ENCODE measurements around the gene STK40. TPM values are rescaled to one million over a fixed set of nuclear protein-coding genes. Genes with fewer than 3 reads are reported as not detected.
A peak's percentile ranks its signal among the peaks of the same experiment; 100 is the strongest.

The STK40 gene
- total RNA-seq, 2 donors from 2014 or later, result 30.8 to 111 TPM

- intact Hi-C loops (cut with DNase I), result no loop called here
- no peaks in the 10 kb centered on the region for H3K36me3 ChIP-seq
- H3K4me3 ChIP-seq, result no peak overlapping the region
- no peaks in the 10 kb centered on the region for H3K27me3 ChIP-seq (replicated peaks; ENCODE audit: insufficient read depth)
- no peak for DNase-seq (ENCODE audit: low spot score)
- 91% methylated on average over 5 of the region's 5 CpGs for WGBS
- no peak for TF ChIP-seq POLR2A (IDR thresholded peaks at IDR 0.05)
- TF ChIP-seq, protein P1, sequence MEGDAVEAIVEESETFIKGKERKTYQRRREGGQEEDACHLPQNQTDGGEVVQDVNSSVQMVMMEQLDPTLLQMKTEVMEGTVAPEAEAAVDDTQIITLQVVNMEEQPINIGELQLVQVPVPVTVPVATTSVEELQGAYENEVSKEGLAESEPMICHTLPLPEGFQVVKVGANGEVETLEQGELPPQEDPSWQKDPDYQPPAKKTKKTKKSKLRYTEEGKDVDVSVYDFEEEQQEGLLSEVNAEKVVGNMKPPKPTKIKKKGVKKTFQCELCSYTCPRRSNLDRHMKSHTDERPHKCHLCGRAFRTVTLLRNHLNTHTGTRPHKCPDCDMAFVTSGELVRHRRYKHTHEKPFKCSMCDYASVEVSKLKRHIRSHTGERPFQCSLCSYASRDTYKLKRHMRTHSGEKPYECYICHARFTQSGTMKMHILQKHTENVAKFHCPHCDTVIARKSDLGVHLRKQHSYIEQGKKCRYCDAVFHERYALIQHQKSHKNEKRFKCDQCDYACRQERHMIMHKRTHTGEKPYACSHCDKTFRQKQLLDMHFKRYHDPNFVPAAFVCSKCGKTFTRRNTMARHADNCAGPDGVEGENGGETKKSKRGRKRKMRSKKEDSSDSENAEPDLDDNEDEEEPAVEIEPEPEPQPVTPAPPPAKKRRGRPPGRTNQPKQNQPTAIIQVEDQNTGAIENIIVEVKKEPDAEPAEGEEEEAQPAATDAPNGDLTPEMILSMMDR (IDR thresholded peaks at IDR 0.05), result no peak
- no peak for TF ChIP-seq POLR2AphosphoS5 (IDR thresholded peaks at IDR 0.05)
- H3K4me1 ChIP-seq (replicated peaks), result peaks cover 10% of the 10 kb centered on the region
- no peak overlapping the region for H3K27ac ChIP-seq
- H3K9me3 ChIP-seq, result no peaks in the 10 kb centered on the region
These were observed 4.3 kb downstream of the STK40 start for GRCh38 chr1:36381405-36381804.

- Histone ChIP-seq H3K4me3 (no peak overlapping the region), H3K27ac (no peak overlapping the region), H3K36me3 (no peaks in the 10 kb centered on the region), H3K27me3 (replicated peaks; ENCODE audit: insufficient read depth) (no peaks in the 10 kb centered on the region), H3K4me1 (replicated peaks) (peaks cover 12% of the 10 kb centered on the region), H3K9me3 (no peaks in the 10 kb centered on the region)
- DNase-seq (ENCODE audit: low spot score), result no peak
- TF ChIP-seq POLR2AphosphoS5 (IDR thresholded peaks at IDR 0.05) (no peak), POLR2A (IDR thresholded peaks at IDR 0.05) (no peak)
- TF ChIP-seq, protein P1 (IDR thresholded peaks at IDR 0.05), result no peak
- intact Hi-C loops (cut with DNase I), result no loop called here
- 89% methylated on average over 3 of the region's 3 CpGs for WGBS
These were observed 4.9 kb downstream of the STK40 start for GRCh38 chr1:36380782-36381181.

- Histone ChIP-seq H3K36me3 (no peaks in the 10 kb centered on the region), H3K9me3 (no peaks in the 10 kb centered on the region), H3K27me3 (replicated peaks; ENCODE audit: insufficient read depth) (no peaks in the 10 kb centered on the region), H3K4me3 (no peak overlapping the region), H3K4me1 (replicated peaks) (peaks cover 12% of the 10 kb centered on the region), H3K27ac (no peak overlapping the region)
- intact Hi-C loops (cut with DNase I), result no loop called here
- TF ChIP-seq POLR2A (IDR thresholded peaks at IDR 0.05), result no peak
- TF ChIP-seq, protein P1 (IDR thresholded peaks at IDR 0.05), result no peak
- no peak for DNase-seq (ENCODE audit: low spot score)
- 65% methylated on average over 5 of the region's 5 CpGs for WGBS
These were observed 5.5 kb downstream of the STK40 start for GRCh38 chr1:36380143-36380619.

GRCh38 chr1:36377791-36378492, 7.8 kb downstream of the STK40 start:
- no peaks in the 10 kb centered on the region for H3K9me3 ChIP-seq
- DNase-seq (ENCODE audit: low spot score), result no peak
- no peaks in the 10 kb centered on the region for H3K27me3 ChIP-seq (replicated peaks; ENCODE audit: insufficient read depth)
- 73% methylated on average over 4 of the region's 4 CpGs for WGBS
- H3K4me3 ChIP-seq, result no peak overlapping the region
- peaks cover 20% of the 10 kb centered on the region for H3K4me1 ChIP-seq (replicated peaks)
- intact Hi-C loops (cut with DNase I), result no loop called here
- H3K36me3 ChIP-seq, result no peaks in the 10 kb centered on the region
- no peak for TF ChIP-seq POLR2A (IDR thresholded peaks at IDR 0.05)
- no peak for TF ChIP-seq POLR2AphosphoS5 (IDR thresholded peaks at IDR 0.05)
- TF ChIP-seq, protein P1 (IDR thresholded peaks at IDR 0.05), result no peak
- H3K27ac ChIP-seq, result no peak overlapping the region

GRCh38 chr1:36372617-36373016, 13.1 kb downstream of the STK40 start:
- intact Hi-C loops (cut with DNase I), result no loop called here
- H3K4me3 ChIP-seq, result no peak overlapping the region
- WGBS, result 96% methylated on average over 3 of the region's 3 CpGs

More at GRCh38 chr1:36372617-36373016, 13.1 kb downstream of the STK40 start:
- TF ChIP-seq, protein P1 (IDR thresholded peaks at IDR 0.05), result no peak
- TF ChIP-seq POLR2AphosphoS5 (IDR thresholded peaks at IDR 0.05), result no peak
- no peak for TF ChIP-seq POLR2A (IDR thresholded peaks at IDR 0.05)
- Histone ChIP-seq H3K36me3 (no peaks in the 10 kb centered on the region), H3K27ac (peak overlapping the region; percentile 79 to 87), H3K27me3 (replicated peaks; ENCODE audit: insufficient read depth) (no peaks in the 10 kb centered on the region), H3K9me3 (no peaks in the 10 kb centered on the region), H3K4me1 (replicated peaks) (peaks cover 30% of the 10 kb centered on the region)
- DNase-seq (ENCODE audit: low spot score), result no peak
